ENCODE data around the gene WNK2. TPM values are rescaled to one million over a fixed set of nuclear protein-coding genes. Genes with fewer than 3 reads are reported as not detected.
"Not testable (repeated sequence)": the region's sequence is repeated elsewhere in the genome, so short reads cannot be mapped to it uniquely, and the experiment has no call there.

WNK2 gene
- polyA plus RNA-seq (2013, experiment 1 of 2; ENCODE audit: insufficient read length) = 0.26 TPM
- not detected for polyA plus RNA-seq (2013, experiment 2 of 2; ENCODE audit: insufficient read length)

DNA sequence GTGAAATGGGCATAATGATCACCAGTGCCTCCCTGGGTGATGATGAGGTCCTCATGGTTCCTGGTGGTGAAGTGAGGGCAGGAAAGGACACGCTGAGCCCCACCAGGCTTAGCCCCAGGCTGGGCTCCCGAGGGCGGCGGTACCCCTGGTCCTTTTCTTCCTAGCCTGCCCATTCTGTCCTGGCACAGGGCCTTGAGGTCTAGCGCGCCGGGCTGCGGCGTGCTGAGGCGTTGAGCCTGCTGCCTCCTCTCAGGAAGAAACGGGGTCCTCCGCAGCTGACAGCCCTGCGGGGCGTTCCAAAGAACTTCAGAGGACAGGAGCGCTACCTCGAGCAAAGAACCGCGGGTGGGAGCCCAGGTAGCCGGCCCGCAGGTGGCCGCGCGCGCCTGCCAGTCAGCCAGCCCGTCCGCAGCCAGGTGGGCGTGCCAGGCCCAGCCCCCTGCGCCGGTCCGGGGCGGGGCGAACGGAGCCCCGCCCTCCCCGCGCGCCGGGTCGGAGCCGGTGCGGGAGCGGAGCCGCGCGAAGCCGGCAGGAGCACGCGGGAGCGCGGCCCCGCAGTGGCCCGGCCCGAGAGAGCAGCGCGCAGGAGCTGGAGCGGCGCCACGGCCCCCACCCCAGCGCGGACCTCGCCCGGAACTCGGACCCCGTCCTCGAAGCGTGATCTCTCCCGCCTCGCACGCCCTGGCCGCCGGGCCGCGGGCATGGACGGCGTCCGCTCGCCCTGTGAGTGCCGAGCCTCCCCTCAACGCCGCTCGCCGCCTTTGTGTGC is at the start of gene WNK2:
TSS of gene WNK2 (plus strand) at position 477 of the 769 bp plus-strand sequence. CDS start 791 bp downstream, outside the sequence.
- DNase-seq = no peak

- DNase-seq = no peak
These were observed 49.0 kb upstream of the WNK2 start for GRCh38 chr9:93134740-93135444.

GRCh38 chr9:93136011-93136440 is 47.9 kb upstream of the WNK2 start:
- DNase-seq = no peak

DNA sequence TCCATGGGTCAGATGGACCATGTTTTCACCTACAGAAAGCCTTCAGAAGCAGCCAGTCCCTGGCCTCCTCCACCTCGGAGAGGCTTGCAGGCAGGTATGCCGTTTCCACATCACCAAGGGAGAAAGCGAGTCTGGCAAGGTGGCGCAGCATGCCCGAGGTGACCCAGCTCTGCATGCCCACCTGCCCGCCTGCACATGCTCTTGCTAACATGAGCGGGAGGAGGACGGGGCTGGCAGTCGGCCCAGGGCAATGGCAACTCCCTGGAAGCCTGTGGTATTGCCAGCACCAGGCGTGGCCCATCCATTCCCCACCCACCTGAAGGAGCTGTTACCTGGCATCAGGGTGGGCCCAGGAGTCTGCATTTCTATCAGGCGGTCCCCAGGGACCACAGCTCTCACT is 46.6 kb upstream of the WNK2 start:
- DNase-seq = no peak

DNA sequence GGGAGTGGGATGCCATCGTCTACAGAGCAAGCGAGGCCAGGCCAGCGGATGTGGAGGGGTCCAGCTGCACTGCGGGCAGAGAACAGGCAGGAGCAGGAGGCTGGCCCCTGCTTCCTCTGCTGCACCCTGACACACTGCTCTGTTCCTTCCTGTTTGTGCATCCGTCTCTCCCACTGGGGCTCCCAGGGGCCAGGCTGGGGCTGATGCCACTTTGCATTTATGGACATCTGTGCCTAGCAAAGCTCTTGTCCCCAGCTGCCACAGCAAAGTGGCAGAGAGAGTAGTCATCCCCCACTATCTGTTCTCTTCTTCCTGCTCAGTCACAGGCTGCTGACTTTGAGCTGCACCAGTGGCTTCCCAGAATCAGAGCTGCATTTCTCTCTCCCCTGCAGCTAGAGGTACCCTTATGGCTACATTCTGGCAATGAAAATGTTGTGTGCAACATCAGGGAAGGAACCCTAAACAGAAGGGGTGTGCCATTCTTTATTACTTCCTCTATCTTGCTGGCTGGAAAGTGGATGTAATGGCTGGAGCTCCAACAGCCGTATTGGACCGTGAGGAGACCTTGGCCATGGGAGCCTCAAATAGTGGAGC is 45.7 kb upstream of the WNK2 start:
- no peak for DNase-seq

GRCh38 chr9:93139365-93140182 is 44.4 kb upstream of the WNK2 start:
- DNase-seq = no peak

- DNase-seq = no peak
These were observed 42.0 kb upstream of the WNK2 start for GRCh38 chr9:93141771-93142483.

GRCh38 chr9:93143830-93144530 is 40.0 kb upstream of the WNK2 start:
- DNase-seq = no peak

DNA sequence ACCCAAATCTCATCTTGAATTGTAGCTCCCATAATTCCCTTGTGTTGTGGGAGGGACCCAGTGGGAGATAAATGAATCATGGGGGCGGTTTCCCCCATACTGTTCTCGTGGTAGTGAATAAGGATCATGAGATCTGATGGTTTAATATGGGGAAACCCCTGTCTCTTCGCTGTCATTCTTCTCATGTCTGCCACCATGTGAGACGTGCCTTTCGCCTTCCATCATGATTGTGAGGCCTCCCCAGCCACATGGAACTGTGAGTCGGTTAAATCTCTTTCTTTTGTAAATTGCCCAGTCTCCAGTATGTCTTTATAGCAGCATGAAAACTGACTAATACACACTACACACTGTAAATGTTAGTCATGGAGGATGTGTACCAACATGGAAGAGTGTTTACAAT is 37.2 kb upstream of the WNK2 start:
- DNase-seq = not testable (repeated sequence)

GRCh38 chr9:93147632-93148031 is 36.3 kb upstream of the WNK2 start:
- no peak for DNase-seq

- DNase-seq = no peak
These were observed 35.2 kb upstream of the WNK2 start for GRCh38 chr9:93148721-93149120.

DNA sequence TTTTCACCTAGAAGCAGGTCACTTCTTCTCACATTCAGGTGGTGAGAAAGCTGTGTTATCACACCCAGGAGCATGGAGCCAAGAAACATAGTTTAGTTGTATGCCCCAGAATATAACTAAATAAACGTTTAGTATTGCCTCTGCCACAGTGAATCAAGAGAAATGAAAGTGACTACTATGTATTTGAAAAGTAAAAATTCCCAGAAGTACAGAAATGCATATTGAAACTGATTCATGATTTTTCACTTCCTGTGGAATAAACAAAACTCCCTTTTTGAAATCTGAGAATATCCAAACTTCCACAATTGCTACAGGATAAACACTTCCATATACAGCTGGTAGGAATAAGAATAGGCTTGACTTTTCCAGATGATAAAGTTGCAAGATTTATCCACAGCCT is 34.6 kb upstream of the WNK2 start:
- no peak for DNase-seq

DNA sequence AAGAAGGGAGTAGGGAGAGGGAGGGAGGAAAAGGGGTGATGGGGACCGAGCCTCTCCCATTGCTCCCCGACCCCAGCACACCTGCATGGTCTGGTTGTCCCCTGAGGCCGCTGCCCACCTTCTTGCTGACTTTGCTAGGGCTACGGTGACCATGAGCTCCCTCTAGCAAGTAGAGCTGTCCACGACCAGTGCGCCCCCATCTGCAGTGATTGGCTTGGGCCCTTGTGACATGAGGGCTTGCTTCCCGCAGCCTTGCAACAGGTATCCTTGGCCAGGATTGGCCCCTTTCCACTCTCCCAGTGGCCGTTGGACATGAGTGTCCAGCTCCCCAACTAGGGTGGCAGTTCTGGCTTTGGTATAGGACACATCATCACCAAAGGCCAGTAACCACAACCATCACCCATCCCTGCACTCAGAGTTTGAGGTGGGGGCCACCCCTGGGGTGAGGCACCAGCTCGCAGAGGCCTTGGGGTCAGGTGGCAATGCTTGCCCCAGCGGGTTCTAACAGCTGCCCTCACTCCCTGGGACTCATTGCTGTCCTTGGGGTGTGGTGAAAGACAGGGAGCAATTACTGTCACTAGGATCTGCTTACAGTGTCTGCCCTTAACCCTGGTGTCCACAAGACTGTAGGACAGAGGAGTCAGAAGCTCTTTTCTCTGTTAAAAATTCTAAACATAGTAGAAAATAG is 32.7 kb upstream of the WNK2 start:
- no peak for DNase-seq

DNA sequence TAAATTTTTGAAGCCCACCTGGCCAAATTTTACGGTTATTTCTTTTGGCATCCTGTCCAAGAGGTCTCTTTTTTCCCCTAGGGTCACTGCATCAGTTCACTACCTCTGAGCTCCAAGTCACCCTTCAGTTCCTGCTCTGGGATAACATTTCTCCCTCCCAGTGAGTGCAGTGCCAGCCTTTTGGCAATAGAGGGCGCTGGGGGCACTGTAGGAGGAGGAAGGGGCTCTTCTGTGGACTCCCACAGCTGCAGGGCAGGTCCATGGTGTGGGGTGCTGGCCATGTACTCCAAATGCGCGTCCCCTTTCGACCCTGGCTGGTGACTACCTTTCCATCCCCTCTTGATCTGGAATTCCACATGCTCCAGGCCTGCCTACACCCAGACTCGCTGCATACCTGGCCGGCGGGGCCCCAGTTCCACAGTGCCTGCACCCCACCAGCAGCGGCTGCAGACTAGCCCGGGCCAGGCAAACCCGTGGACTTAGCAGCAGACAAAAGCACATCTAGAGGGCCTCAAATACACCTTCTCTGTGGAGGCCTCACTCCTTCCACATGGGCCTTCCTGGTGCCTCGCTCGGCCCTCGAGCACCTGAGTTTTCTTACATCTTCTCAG is 29.5 kb upstream of the WNK2 start:
- no peak for DNase-seq

DNA sequence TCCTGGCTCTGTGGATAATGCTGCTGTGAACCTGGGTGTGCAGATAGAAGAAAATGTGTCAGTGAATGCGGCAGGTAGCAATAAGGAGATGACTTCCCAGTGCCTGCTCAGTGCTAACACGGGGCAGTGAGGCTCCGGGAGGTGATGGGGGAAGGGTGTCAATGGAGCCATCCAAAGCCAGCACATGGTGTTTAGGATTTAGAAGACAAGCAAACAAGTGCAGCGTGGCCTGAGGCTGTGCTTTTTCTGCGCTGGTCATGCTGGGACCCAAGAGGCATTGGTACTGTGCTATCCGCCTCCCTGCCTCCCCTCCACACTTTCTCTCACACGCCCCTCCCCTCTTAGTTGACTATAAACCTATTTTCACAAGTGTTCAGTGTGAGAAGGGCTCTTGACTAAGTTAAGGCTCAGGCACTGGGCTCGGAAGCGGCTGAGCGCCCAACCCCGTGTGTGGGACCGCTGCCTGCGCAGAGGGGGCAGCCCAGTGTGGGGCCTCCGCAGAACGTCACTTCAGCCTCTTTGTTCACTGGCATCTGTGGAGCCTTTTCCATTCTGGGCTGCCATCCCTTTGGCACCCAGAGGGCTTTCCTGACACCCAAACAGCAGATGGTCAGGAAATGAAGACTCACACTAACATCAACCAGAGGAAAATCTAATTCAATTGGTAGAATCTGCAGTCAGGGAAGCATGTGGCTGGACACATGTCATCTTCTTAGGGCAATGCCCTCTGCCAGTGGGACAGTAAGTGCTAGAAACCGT is 28.0 kb upstream of the WNK2 start:
- DNase-seq = no peak

- no peak for DNase-seq
These were observed 27.4 kb upstream of the WNK2 start for GRCh38 chr9:93156475-93157008.

GRCh38 chr9:93159601-93160471 is 24.1 kb upstream of the WNK2 start:
- peak; percentile 75 for DNase-seq
